Stimulated activated CD4-positive, alpha-beta T cell treated with anti-CD3 and anti-CD28 coated beads, Interleukin-4, amount 100 ng/mL, for 1 hour (primary cell): ENCODE results near the gene RTBDN.
A peak's percentile ranks its signal among the peaks of the same experiment; 100 is the strongest.

Experiments
- DNase-seq: peaks from one replicate; pipeline ENCODE4 v3.0.0-alpha.2; 2020

The RTBDN gene

GRCh38 chr19:12778017-12778904, 56.1 kb downstream of the RTBDN start:
- DNase-seq = peak; percentile 47

- peak; percentile 85 for DNase-seq
These were observed 57.0 kb downstream of the RTBDN start for GRCh38 chr19:12777217-12778016.
